ENCODE results near the gene TMEM252. TPM values are rescaled to one million over a fixed set of nuclear protein-coding genes. Genes with fewer than 3 reads are reported as not detected.
A peak's percentile ranks its signal among the peaks of the same experiment; 100 is the strongest.

Gene TMEM252
- total RNA-seq, 1 donor: not detected

DNA sequence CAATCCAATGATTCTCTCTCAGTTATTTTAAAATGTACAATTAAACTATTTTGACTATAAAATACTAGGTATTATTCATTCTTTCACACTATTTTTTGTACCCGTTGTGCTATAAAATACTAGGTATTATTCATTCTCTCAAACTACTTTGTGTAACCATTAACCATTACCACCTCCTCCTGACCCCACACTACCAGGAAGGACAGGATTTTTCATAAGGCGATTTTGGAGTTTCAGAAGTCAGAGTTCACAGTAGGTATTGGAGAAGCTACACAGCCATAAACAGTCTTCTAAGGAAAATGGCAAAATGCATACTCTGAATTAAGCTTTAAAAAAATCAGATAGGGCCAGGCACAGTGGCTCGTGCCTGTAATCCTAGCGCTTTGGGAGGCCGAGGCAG, 35.1 kb upstream of the TMEM252 start:
- TF ChIP-seq, protein P1, sequence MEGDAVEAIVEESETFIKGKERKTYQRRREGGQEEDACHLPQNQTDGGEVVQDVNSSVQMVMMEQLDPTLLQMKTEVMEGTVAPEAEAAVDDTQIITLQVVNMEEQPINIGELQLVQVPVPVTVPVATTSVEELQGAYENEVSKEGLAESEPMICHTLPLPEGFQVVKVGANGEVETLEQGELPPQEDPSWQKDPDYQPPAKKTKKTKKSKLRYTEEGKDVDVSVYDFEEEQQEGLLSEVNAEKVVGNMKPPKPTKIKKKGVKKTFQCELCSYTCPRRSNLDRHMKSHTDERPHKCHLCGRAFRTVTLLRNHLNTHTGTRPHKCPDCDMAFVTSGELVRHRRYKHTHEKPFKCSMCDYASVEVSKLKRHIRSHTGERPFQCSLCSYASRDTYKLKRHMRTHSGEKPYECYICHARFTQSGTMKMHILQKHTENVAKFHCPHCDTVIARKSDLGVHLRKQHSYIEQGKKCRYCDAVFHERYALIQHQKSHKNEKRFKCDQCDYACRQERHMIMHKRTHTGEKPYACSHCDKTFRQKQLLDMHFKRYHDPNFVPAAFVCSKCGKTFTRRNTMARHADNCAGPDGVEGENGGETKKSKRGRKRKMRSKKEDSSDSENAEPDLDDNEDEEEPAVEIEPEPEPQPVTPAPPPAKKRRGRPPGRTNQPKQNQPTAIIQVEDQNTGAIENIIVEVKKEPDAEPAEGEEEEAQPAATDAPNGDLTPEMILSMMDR (IDR thresholded peaks at IDR 0.05; ENCODE audit: insufficient read depth, low read length): no peak
- DNase-seq (ENCODE audit: low read depth): no peak

GRCh38 chr9:68574150-68574549, 33.5 kb upstream of the TMEM252 start:
- H3K4me3 ChIP-seq (ENCODE audit: low read depth, low read length): no peak overlapping the region
- TF ChIP-seq, protein P1 (IDR thresholded peaks at IDR 0.05; ENCODE audit: insufficient read depth, low read length): peak; percentile 11
- no peak for DNase-seq (ENCODE audit: low read depth)

More for the DNA sequence above, 35.1 kb upstream of the TMEM252 start:
- H3K4me3 ChIP-seq (ENCODE audit: low read depth, low read length): no peak overlapping the region

- DNase-seq (ENCODE audit: low read depth): no peak
- TF ChIP-seq, protein P1 (IDR thresholded peaks at IDR 0.05; ENCODE audit: insufficient read depth, low read length): no peak
- no peak overlapping the region for H3K4me3 ChIP-seq (ENCODE audit: low read depth, low read length)
Observed at GRCh38 chr9:68567565-68567964, 26.9 kb upstream of the TMEM252 start.

DNA sequence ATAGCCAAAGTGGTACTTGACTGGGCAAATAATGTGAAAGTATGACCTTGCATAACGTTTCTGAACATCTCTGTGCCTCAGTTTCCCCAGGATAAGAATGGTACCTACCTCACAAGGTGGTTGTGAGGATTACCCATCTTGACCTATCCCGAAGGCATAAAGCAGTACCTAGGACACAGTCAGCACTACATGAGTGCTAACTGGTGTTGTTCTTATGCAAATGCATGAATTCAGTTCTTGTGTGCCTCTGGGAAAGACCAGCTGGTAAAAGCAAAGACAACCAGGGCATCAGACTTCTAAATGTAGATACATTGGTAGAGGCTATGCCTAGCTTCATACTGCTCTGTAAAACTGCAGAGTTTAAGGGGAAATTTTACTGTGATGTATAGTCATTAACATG, 21.8 kb upstream of the TMEM252 start:
- TF ChIP-seq, protein P1 (IDR thresholded peaks at IDR 0.05; ENCODE audit: insufficient read depth, low read length): no peak
- no peak overlapping the region for H3K4me3 ChIP-seq (ENCODE audit: low read depth, low read length)
- no peak for DNase-seq (ENCODE audit: low read depth)

- H3K4me3 ChIP-seq (ENCODE audit: low read depth, low read length): no peak overlapping the region
- TF ChIP-seq, protein P1 (IDR thresholded peaks at IDR 0.05; ENCODE audit: insufficient read depth, low read length): peak; percentile 47
- peak; percentile 84 for DNase-seq (ENCODE audit: low read depth)
Observed at GRCh38 chr9:68560071-68560844, 19.6 kb upstream of the TMEM252 start.

DNA sequence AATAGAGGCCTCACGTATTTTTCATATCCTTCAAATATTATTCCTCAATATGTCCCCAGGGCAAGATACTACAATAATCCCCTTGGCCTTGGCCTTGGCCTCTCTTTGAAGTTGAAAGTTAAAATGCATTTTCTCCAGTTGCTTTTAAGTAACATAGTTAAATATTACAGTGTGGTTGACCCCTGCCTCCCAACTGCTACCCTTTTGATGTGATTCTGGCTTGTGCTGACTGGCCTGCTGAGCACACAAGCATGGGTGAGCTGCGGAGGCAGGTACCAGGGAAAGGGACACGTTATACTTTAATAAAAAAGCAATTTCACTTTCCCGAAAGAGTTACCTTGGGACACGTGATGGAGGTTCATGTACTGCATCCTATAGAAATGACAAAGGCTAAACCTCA, 17.9 kb upstream of the TMEM252 start:
- no peak for DNase-seq (ENCODE audit: low read depth)
- TF ChIP-seq, protein P1 (IDR thresholded peaks at IDR 0.05; ENCODE audit: insufficient read depth, low read length): no peak

More for the DNA sequence above, 17.9 kb upstream of the TMEM252 start:
- H3K4me3 ChIP-seq (ENCODE audit: low read depth, low read length): no peak overlapping the region

Measured in fibroblast of the aortic adventitia (primary cell).